MCF 10A (cell line): Measurements from ENCODE around the gene DUS1L. TPM values are rescaled to one million over a fixed set of nuclear protein-coding genes. Genes with fewer than 3 reads are reported as not detected.

Source experiments
- BruUV-seq: library from RNA; stranded (reverse); fragments of 400-500 nt; replicated peaks from 2 replicates; lab custom pipeline; 2021; lab: Mats Ljungman, UMichigan
- CTCF ChIA-PET: fragments of 300-600 bp; sonication (Branson Sonifier 250); formaldehyde crosslinking; extraction: SDS; loops from one replicate; lab custom pipeline; 2021; ENCODE audit warnings: antibody characterized with exemption, inconsistent platforms; lab: Yijun Ruan, JAX
- POLR2A ChIA-PET: fragments of 300-600, 350-650 bp; sonication (Branson Sonifier 250); formaldehyde crosslinking; extraction: SDS; loops from one replicate; lab custom pipeline; 2020; ENCODE audit warnings: antibody characterized with exemption, inconsistent platforms; lab: Yijun Ruan, JAX
- DNase-seq: peaks from one replicate; pipeline ENCODE4 v3.0.0-alpha.2; 2018; ENCODE audit not compliant: unreplicated experiment
- H3K27ac Mint-ChIP-seq: one replicate; pipeline ENCODE4 v1.8.0; 2022; ENCODE audit warnings: mild to moderate bottlenecking, low read depth, mixed read lengths; ENCODE audit not compliant: unreplicated experiment
- H3K27me3 Mint-ChIP-seq: one replicate; pipeline ENCODE4 v1.8.0; 2022; ENCODE audit warnings: mixed read lengths; ENCODE audit not compliant: insufficient read depth, unreplicated experiment
- H3K36me3 Mint-ChIP-seq: one replicate; pipeline ENCODE4 v1.8.0; 2022; ENCODE audit warnings: mild to moderate bottlenecking, moderate library complexity, mixed read lengths; ENCODE audit not compliant: insufficient read depth, unreplicated experiment
- H3K4me1 Mint-ChIP-seq: one replicate; pipeline ENCODE4 v1.8.0; 2022; ENCODE audit warnings: mixed read lengths; ENCODE audit not compliant: insufficient read depth, unreplicated experiment
- H3K4me3 Mint-ChIP-seq: one replicate; pipeline ENCODE4 v1.8.0; 2022; ENCODE audit warnings: mild to moderate bottlenecking, moderate library complexity, mixed read lengths; ENCODE audit not compliant: unreplicated experiment
- H3K9me3 Mint-ChIP-seq: one replicate; pipeline ENCODE4 v1.8.0; 2022; ENCODE audit warnings: mixed read lengths; ENCODE audit not compliant: unreplicated experiment
- intact Hi-C: fragments of 100-400 bp; cut with micrococcal nuclease; formaldehyde crosslinking; loops from 2 replicates; pipeline ENCODE4 v1.14.1; 2022
- total RNA-seq: library from RNA; stranded (reverse); gene quantifications from 2 replicates; pipeline ENCODE4 v1.2.3, GENCODE V29; 2022
- TF ChIP-seq, protein P1 (sequence below): fragments of 200-600 bp; IDR thresholded peaks from one replicate; pipeline ENCODE4 v1.8.0; 2022; ENCODE audit warnings: antibody characterized with exemption, mild to moderate bottlenecking; ENCODE audit not compliant: unreplicated experiment

Gene DUS1L
- total RNA-seq, 1 experiment from 2014 or later = 116 TPM

DNA sequence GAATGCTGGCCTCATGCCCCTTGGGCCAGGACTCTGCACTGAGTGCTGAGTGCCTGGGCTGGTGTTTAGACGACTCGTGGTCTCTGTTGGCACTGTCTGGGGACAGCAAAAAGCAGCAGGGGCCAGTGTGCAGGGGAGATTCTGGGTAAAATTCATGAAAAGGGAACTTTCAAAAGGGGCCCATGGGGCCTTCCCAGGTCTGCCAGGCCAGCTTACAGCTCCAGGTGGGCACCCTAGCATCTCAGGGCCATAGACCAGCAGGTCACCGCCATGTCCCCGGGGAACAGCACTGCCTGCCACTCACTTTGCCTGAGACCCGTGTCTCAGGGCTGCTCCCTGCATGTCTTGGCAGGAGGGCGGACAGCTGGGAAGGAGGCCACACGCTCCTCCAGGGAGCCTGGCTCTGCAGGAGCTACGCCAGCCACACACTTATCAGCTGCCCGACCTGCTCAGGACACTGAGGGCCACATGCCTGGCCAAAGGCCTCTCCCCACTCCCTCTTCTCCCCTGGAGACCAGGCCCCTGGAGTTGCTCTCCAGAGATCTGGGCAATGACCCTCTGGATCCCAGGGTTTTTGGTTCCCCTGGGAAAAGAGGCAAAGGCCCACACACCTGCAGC is 41.2 kb upstream of the DUS1L start:
- TF ChIP-seq, protein P1, sequence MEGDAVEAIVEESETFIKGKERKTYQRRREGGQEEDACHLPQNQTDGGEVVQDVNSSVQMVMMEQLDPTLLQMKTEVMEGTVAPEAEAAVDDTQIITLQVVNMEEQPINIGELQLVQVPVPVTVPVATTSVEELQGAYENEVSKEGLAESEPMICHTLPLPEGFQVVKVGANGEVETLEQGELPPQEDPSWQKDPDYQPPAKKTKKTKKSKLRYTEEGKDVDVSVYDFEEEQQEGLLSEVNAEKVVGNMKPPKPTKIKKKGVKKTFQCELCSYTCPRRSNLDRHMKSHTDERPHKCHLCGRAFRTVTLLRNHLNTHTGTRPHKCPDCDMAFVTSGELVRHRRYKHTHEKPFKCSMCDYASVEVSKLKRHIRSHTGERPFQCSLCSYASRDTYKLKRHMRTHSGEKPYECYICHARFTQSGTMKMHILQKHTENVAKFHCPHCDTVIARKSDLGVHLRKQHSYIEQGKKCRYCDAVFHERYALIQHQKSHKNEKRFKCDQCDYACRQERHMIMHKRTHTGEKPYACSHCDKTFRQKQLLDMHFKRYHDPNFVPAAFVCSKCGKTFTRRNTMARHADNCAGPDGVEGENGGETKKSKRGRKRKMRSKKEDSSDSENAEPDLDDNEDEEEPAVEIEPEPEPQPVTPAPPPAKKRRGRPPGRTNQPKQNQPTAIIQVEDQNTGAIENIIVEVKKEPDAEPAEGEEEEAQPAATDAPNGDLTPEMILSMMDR = no peak
- Mint-ChIP-seq H3K9me3 (no peaks in the 10 kb centered on the region), H3K4me1 (peaks cover 17% of the 10 kb centered on the region), H3K27me3 (no peaks in the 10 kb centered on the region), H3K27ac (peak overlapping the region; percentile 86), H3K36me3 (peaks cover 29% of the 10 kb centered on the region), H3K4me3 (peak overlapping the region; percentile 75)
- DNase-seq = no peak
- POLR2A ChIA-PET = interaction anchor here (0.6 to 7.0 kb wide), 15 partner anchors 8 to 413 kb away, joined by 3 to 62 read pairs (median 3); partner anchors contain the start of genes DUS1L, FASN and FOXK2
- CTCF ChIA-PET = interaction anchor here (0.9 to 1.7 kb wide), 8 partner anchors 14 to 49 kb away, joined by 3 to 10 read pairs (median 4); no protein-coding TSS in a partner anchor
- BruUV-seq = no TSS peak
- intact Hi-C loops = loop anchor here (1.0 kb wide), 1 partner anchor 48 kb away; no protein-coding TSS in a partner anchor

DNA sequence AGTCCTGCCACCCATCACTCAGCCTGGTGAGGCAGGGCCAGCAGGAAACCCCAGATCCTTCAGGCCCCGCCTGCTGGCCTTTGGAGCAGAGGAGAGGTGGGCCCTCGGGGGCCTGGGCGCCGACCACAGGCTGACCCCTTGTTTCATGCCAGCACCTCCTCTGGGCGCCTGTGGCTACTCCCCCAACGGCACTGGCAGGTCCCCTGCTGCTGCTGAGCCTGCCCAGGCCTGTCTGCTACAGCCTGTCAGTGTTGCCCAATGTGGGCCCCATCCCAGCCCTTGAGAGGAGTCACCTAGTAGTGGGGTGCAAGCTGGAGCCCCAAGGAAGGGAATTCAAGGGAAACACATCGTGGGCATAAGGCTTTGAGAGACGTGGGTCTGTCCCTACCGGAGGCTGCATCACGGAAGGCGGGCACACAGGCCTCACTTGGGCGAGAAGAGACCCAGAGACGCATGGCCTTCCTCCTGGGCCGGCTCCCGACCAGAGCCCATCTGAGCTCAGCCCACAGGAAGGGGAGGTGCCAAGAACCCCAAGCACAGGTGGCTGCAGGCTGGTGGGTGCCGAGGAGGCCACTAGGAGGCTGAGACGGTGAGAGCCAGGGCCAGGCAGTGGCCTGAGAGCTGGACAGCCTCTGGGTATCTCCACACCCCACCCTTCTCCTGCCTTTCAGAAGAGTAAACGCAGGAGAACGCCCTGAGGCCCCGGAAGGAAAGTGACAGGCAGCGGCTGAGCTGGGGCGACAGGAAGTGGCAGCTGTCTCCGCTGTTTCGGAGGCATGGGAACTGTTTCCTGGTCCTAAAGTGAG is 40.5 kb upstream of the DUS1L start:
- peak; percentile 91 for DNase-seq
- peak overlapping the region; percentile 75 for H3K4me3 Mint-ChIP-seq
- H3K4me1 Mint-ChIP-seq = peaks cover 17% of the 10 kb centered on the region
- H3K36me3 Mint-ChIP-seq = peaks cover 29% of the 10 kb centered on the region
- ChIA-PET CTCF (interaction anchor here (0.7 to 1.7 kb wide), 10 partner anchors 15 to 430 kb away, joined by 3 to 10 read pairs (median 4); no protein-coding TSS in a partner anchor), POLR2A (interaction anchor here (0.6 to 7.0 kb wide), 16 partner anchors 8 to 190 kb away, joined by 3 to 62 read pairs (median 3); partner anchors contain the start of genes DUS1L and FASN)
- no peaks in the 10 kb centered on the region for H3K9me3 Mint-ChIP-seq
- peak overlapping the region; percentile 86 for H3K27ac Mint-ChIP-seq
- TF ChIP-seq, protein P1 = peak; percentile 28
- no peaks in the 10 kb centered on the region for H3K27me3 Mint-ChIP-seq
- intact Hi-C loops = loop anchor here (1.0 kb wide), 1 partner anchor 48 kb away; no protein-coding TSS in a partner anchor
- no TSS peak for BruUV-seq

DNA sequence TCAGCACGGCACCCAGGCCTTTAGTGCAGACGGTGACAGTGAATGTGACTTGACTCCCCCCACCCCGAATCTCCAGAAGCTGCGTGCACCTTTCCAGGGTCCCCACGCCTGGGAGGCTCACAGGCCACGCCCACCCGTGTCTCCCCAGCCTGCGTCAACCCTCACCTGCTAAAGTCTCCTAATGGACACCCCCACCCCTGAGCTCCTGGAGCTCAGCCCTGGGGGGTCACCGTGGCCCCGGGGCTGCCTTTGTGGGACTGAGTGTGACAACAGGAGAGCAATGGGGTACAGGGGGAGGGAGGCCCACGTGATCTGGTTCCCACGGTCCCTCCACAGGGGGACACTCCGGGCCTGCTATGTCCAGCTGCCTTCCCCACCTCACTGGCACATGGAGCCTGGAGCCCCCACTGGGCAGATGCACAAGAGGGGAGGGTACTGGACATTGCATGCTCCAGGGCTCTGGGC is 39.8 kb upstream of the DUS1L start:
- H3K9me3 Mint-ChIP-seq = no peaks in the 10 kb centered on the region
- H3K4me1 Mint-ChIP-seq = peaks cover 17% of the 10 kb centered on the region
- H3K27ac Mint-ChIP-seq = peak overlapping the region; percentile 86
- peaks cover 29% of the 10 kb centered on the region for H3K36me3 Mint-ChIP-seq
- CTCF ChIA-PET = interaction anchor here (0.5 to 1.7 kb wide), 9 partner anchors 16 to 430 kb away, joined by 3 to 10 read pairs (median 3); no protein-coding TSS in a partner anchor
- H3K27me3 Mint-ChIP-seq = no peaks in the 10 kb centered on the region
- no peak for DNase-seq
- POLR2A ChIA-PET = interaction anchor here (0.6 to 7.0 kb wide), 16 partner anchors 7 to 189 kb away, joined by 3 to 62 read pairs (median 3); partner anchors contain the start of genes DCXR, DUS1L and FASN
- no TSS peak for BruUV-seq
- TF ChIP-seq, protein P1 = no peak
- intact Hi-C loops = no loop called here
- peak overlapping the region; percentile 75 for H3K4me3 Mint-ChIP-seq
